Measurements from ENCODE around the gene DUT. TPM values are rescaled to one million over a fixed set of nuclear protein-coding genes. Genes with fewer than 3 reads are reported as not detected.

DUT gene
- total and polyA plus RNA-seq, 3 donors from 2014 or later, result 72.9 to 95.4 (median 76.1) TPM

- no peak overlapping the region for H3K4me3 ChIP-seq
- H3K36me3 ChIP-seq (ENCODE audit: low read depth, missing control alignments), result no peaks in the 10 kb centered on the region
- TF ChIP-seq POLR2A (IDR thresholded peaks at IDR 0.05), result no peak
- WGBS, 2 donors, result 52 to 77% methylated on average over 6 of the region's 6 CpGs
- no peaks in the 10 kb centered on the region for H3K27me3 ChIP-seq
- DNase-seq, result no peak
- H3K27ac ChIP-seq, result no peak overlapping the region
- no peaks in the 10 kb centered on the region for H3K9me3 ChIP-seq
- peaks cover 3% of the 10 kb centered on the region for H3K4me1 ChIP-seq
- intact Hi-C loops (cut with DNase I; ENCODE audit: low total_unique reads), result no loop called here
Observed at GRCh38 chr15:48283396-48284145, 47.7 kb upstream of the DUT start.

- TF ChIP-seq CTCF (IDR thresholded peaks at IDR 0.05) (peak; percentile 56 to 65 (median 58)), POLR2A (IDR thresholded peaks at IDR 0.05) (no peak)
- DNase-seq, result peak; percentile 80
- Histone ChIP-seq H3K36me3 (ENCODE audit: low read depth, missing control alignments) (no peaks in the 10 kb centered on the region), H3K9me3 (no peaks in the 10 kb centered on the region), H3K27ac (no peak overlapping the region), H3K27me3 (no peaks in the 10 kb centered on the region), H3K4me1 (peaks cover 3% of the 10 kb centered on the region), H3K4me3 (no peak overlapping the region)
- intact Hi-C loops (cut with DNase I; ENCODE audit: low total_unique reads), result no loop called here
- 15 to 19% methylated on average over 14 of the region's 14 CpGs for WGBS, 2 donors
Observed at GRCh38 chr15:48285329-48286214, 45.7 kb upstream of the DUT start.

- no peak for DNase-seq
- Histone ChIP-seq H3K9me3 (no peaks in the 10 kb centered on the region), H3K27ac (no peak overlapping the region), H3K4me3 (no peak overlapping the region), H3K36me3 (ENCODE audit: low read depth, missing control alignments) (no peaks in the 10 kb centered on the region), H3K27me3 (no peaks in the 10 kb centered on the region), H3K4me1 (no peaks in the 10 kb centered on the region)
- intact Hi-C loops (cut with DNase I; ENCODE audit: low total_unique reads), result no loop called here
- WGBS, 2 donors, result 85 to 95% methylated on average over 2 of the region's 2 CpGs
- TF ChIP-seq POLR2A (IDR thresholded peaks at IDR 0.05), result no peak
- TF ChIP-seq CTCF (IDR thresholded peaks at IDR 0.05), result no peak
Observed at GRCh38 chr15:48289628-48290027, 41.6 kb upstream of the DUT start.

- 92 to 98% methylated on average over 4 of the region's 4 CpGs for WGBS, 2 donors
- TF ChIP-seq CTCF (IDR thresholded peaks at IDR 0.05), result no peak
- TF ChIP-seq POLR2A (IDR thresholded peaks at IDR 0.05), result no peak
- no peak for DNase-seq
- Histone ChIP-seq H3K27me3 (no peaks in the 10 kb centered on the region), H3K9me3 (no peaks in the 10 kb centered on the region), H3K4me1 (no peaks in the 10 kb centered on the region), H3K4me3 (no peak overlapping the region), H3K36me3 (ENCODE audit: low read depth, missing control alignments) (no peaks in the 10 kb centered on the region), H3K27ac (no peak overlapping the region)
- intact Hi-C loops (cut with DNase I; ENCODE audit: low total_unique reads), result no loop called here
Observed at GRCh38 chr15:48292458-48292857, 38.8 kb upstream of the DUT start.

GRCh38 chr15:48297668-48298067 lies 33.6 kb upstream of the DUT start:
- TF ChIP-seq CTCF (IDR thresholded peaks at IDR 0.05), result no peak
- TF ChIP-seq POLR2A (IDR thresholded peaks at IDR 0.05), result no peak
- WGBS, 2 donors, result 83 to 96% methylated on average over 2 of the region's 2 CpGs

More at GRCh38 chr15:48297668-48298067, 33.6 kb upstream of the DUT start:
- DNase-seq, result no peak
- no peaks in the 10 kb centered on the region for H3K4me1 ChIP-seq
- intact Hi-C loops (cut with DNase I; ENCODE audit: low total_unique reads), result no loop called here
- no peaks in the 10 kb centered on the region for H3K9me3 ChIP-seq
- H3K4me3 ChIP-seq, result no peak overlapping the region
- no peaks in the 10 kb centered on the region for H3K36me3 ChIP-seq (ENCODE audit: low read depth, missing control alignments)
- H3K27me3 ChIP-seq, result no peaks in the 10 kb centered on the region
- no peak overlapping the region for H3K27ac ChIP-seq
